Measurements from ENCODE around the gene COX19.

The COX19 gene

GRCh38 chr7:916291-916941 is 58.9 kb downstream of the COX19 start:
- Histone ChIP-seq H3K4me3 (no peak overlapping the region), H3K36me3 (ENCODE audit: insufficient read depth, low read length) (no peaks in the 10 kb centered on the region), H3K9ac (ENCODE audit: insufficient read length) (no peak overlapping the region), H3K27ac (no peak overlapping the region), H3K9me3 (ENCODE audit: low read depth, low read length) (no peaks in the 10 kb centered on the region)
- no peak for DNase-seq (ENCODE audit: low read depth, low spot score)
- TF ChIP-seq POLR2AphosphoS5 (IDR thresholded peaks at IDR 0.05; ENCODE audit: borderline replicate concordance, low read depth, low read length), result no peak
- no peak for TF ChIP-seq EZH2 (IDR thresholded peaks at IDR 0.05)
- no peak for TF ChIP-seq FOXP2 (optimal IDR thresholded peaks at IDR 0.05; ENCODE audit: control extremely low read depth, extremely low read length, insufficient read depth)
